NCI-H1436 (cell line): ENCODE results near the gene DGKI.

Source experiments
- DNase-seq: peaks from one replicate; lab custom pipeline; 2025; lab: John Stamatoyannopoulos, UW

DGKI gene

DNA sequence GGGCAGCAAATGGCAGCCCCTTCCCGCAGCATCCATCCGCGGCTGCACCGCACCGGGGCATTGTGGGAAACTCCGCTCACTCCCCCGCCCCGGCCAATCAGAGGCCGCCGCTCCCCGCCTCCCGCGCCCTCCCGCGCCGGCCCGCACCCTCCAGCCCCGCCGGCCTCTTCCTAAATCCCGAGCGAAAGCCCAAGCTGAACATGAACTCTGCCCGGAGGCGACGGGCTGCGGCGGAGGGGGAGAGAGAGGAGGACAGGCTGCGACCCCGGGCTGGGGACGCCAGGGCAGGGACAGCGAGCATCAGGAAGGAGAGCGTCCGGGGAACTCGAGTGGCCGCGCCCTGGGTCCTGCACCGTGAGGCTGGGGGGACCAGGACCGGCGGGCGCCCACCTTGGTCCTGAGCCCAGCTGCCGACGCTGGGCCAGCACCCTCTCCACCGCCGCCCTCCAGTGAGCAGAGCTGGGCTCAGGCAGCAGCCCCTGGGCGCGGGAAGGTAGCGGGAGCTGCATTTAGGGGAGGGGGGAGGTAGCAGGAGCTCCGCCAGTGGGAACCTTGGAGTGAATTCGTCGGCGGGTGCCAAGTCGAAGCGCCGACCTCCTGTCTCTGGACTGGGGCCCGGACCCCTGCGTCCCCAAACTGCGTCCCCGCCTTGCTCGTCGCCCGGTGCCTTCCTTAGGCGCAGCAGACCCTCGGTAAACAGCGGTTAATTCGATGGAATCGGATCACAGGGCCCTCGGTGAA is at the start of gene DGKI:
DGKI (minus strand) TSS at position 148 of the 741 bp plus-strand sequence.
- peak; percentile 56 for DNase-seq

GRCh38 chr7:137895301-137896221 is 48.8 kb upstream of the DGKI start:
- DNase-seq, result no peak

DNA sequence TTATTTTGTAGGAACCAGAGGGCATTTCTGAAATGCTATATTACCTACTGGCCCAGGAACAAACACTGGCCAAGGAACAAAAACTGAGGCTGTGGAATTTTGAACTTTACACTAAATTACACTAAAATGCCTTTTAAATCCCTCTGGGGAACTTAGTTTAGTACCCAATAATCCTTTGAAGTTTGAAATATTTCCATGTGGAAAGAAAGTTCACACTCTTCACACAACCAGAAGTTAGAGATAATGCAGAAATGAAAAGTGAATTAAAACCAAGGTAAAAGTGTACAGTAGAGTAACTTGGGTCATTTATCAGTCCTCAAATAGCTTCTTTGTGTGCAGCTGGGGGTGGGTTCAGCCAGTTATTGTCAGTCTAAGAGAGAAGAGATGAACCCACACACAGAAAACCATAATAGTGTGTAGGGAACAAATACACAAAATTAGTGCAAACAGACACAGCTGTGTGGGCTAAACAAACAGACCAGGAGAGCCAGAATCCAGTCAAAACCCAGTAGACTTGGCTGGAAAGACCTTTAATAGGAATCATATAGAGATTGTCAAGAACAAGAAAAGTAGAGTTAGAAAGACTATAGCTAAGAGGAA is 46.5 kb upstream of the DGKI start:
- no peak for DNase-seq

DNA sequence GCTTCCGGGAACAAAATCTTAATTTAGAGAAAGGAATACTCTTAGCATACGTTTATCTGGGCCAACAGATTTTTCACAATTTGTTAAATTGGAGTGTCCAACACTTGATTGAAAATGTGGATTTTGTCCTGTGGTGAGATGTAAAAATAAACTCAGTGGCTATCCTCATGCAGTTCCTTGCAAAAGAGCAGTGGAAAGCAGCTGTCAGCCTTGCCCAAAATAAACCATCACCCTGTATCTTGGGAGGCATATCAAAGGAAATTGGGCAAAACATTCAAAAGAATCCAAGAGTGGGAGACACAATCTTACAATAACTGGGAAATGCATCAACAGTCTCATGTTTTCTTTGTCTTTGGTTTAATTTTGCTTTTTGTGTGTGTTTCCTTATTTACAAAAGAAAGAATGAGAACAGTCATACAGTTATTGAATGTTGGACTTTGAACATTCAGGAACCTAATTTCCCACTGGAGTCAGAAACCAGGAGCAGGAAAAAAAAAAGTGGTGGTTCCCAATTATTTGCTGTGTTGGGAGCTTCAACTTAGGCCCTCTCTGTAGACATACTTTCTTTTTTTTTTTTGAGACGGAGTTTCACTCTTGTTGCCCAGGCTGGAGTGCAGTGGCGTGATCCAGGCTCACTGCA is 44.4 kb upstream of the DGKI start:
- DNase-seq, result no peak

DNA sequence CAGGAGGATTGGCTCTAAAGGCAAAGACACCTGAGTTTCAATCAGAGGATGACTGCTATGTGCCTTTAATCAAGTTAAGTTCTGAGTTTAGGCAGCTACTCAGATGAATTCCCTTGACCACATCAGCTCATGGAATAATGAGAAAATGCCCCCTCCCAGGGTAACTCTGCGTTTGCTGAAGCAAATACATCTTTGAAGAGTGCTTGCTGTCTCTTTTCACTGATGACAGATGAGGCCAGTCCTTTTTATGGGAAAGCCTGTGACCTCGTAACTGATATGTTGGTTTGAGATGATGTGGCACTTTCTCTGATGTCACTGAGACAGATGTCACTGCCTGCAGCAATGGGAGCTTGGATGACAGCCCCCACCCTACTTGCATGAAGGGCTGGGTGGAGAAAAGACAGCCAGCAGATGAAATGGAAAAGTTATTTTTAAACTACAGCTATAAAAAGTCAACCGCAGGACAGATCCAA is 43.7 kb upstream of the DGKI start:
- no peak for DNase-seq

DNA sequence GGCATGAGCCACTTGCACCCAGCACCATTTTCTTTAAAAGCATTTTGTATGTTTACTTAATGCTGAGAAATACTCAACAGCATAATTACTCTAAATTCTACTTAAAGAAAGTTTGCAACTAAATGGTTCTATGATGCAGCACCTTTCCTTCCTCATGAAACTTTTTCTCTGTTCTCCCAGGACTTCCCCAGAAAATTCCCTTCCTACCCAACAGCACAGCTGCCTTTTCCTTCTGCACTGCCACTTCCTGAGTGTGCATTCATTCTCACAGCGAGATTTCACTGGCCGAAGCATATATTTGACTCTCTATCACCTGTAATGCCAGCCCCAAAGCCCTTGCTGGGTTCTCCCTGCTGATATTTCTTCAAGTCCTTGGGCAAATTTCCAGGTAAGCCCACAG is 41.5 kb upstream of the DGKI start:
- DNase-seq, result no peak

- DNase-seq, result no peak
These were observed 40.0 kb upstream of the DGKI start for GRCh38 chr7:137886746-137887145.

DNA sequence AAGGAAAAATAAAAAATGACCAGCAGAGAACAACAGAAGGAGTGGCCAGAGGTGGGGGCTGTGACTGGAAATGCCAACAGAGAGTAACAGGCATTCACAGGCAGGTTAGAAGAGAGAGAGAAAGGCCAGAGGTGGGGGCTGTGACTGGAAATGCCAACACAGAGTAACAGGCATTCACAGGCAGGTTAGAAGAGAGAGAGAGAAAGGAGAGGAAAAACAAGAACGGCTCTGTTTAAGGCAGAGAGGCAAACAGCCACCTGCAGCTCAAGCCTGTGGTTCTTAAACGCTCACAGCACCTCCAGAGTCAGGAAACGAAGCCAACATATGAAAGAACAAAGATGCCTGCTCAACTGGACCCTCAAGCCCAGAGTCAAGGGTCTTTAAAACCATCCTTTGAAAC is 39.5 kb upstream of the DGKI start:
- DNase-seq, result no peak

GRCh38 chr7:137885678-137886077 is 38.9 kb upstream of the DGKI start:
- no peak for DNase-seq

DNA sequence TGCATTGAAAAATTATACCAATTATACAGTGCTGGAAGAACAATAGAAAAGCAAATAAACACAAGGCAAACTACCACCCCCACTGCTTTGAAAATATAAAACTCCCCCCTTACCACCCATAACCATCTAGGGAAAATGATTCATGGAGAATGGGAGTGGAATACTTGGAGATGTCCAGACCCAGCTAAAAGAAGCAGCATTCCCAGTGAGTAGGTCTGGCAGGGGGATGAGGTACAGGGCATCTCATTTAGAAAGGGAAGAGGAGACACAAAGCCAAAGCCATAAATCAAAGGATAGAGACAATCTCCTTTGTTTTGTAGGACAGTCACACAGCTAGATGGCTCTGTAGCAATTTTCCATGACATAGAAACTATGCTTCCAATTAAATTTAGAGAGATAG is 36.0 kb upstream of the DGKI start:
- no peak for DNase-seq

DNA sequence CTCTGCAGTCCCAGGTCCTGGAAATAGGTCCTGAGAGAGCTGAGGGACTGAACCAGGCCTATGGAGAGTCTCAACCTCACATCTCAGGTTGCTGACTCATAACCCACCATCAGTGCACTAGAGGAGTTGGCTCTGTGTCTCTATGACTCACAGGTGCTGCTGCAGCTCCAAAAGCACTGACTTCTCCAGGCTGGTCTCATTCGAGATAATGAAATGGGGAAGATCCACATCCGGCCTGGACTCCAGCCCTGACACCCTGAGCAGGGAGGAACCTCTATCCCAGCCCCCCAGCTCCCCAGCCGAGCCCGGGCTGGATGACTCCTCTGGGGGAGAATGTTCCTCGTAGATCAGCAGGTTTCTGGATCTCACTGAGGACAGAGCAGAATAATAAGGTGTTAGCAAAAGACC is 35.5 kb upstream of the DGKI start:
- no peak for DNase-seq

DNA sequence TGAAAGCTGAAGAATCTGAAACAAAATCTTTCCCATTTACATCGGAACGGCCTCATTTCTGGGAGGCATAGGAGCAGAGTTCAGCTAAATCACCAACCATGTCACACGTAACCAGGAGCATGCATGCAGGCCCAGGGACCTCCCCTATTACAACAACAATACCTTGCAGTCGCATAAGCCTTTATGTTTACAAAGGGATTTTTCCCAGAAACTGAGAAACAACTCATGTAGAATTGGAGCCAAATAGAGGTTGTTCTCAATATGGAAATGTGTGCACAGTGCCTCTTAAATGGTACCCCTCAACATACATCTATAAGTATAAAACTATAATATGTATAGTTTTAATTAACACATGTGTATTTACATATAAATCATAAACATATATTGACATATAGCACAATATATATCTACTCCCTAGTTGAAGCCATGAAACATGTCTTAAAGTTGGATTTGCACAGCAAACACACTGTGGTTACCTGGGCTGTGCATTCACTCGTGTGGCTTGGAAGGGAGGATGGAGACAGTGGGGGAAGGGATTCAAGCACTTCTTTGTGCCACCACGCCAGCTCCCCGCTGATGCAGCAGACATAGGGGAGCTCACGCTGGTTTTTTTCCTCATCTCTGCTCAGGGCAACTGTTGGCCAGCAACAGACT is 35.0 kb upstream of the DGKI start:
- no peak for DNase-seq

- DNase-seq, result no peak
These were observed 33.7 kb upstream of the DGKI start for GRCh38 chr7:137880432-137880831.

DNA sequence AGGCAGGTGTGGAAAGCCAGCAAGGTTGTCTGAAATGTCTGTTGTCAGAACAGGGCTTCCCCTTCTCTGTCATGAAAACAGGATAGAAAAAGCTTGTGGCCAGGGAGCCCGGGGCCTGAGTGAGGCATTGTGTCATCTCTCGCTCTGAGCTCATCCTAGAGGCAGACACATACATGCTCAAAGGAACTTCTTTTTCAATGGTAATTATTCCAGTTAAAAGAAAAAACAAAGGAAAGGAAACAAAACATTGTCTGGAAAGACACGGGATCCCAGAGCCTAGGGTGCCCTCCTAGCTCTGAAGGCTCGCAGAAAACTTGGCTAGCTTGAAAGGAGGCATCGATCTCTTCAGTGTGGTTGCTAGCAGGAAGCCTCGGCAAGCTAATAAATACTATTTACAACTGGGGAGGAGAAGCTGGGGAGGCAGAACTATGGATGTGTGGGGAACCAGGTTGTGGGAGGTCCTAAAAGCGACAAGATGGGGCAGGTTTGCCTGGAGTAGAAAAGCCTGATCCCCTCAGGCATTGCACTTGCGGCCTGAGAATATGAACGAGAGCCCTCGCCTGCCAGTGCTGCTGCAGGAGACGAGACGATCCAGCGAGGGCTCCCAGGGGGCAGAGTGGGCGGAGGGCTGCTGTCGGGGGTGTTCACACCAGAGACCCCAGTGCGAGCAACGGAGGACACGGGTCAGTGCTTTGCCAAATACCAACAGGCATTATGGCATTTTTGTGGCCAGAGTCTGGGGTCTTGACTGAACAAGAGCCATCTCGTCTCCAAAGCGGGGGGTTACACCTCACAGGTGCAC is 32.8 kb upstream of the DGKI start:
- DNase-seq, result no peak

- DNase-seq, result no peak
These were observed 31.7 kb upstream of the DGKI start for GRCh38 chr7:137878333-137878961.

- DNase-seq, result no peak
These were observed 30.4 kb upstream of the DGKI start for GRCh38 chr7:137877027-137877675.

GRCh38 chr7:137875746-137876145 is 29.0 kb upstream of the DGKI start:
- no peak for DNase-seq

DNA sequence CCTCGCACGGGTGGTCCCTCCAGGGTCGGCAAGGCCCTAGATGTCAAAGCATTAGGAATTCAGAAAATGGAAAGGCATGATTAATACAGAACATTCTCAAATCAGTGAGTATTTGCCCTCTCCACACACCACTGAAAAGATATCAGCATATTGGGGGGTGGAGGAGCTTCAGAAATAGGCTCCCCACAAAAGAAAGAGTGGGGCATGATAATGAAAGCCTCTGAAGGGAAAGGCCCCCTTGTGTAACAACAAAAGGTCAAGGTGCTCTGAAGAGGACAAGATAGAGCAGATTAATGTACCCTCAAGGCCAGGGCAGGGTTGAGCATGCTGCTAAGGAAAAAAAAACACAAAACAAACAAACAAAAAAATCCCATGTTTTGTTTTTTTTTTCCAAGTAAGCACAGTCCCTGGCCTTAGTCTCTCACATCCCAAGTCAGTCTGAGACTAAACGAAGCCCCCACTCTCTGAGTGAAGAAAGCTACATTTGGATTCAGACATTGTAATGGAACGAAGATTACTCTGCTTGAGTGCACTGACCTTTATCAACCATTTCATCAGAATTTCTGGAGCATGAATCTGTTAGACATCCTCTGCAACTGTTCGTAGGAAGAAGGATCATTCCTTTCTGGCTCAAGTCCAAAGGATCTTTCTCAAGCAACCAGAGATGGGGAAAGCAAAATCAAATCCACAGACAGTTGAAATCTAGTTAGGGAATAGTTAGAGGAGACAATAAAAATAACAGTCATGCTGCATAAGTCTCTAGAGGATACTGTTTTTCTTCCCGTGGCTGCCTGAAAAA is 27.4 kb upstream of the DGKI start:
- DNase-seq, result no peak

DNA sequence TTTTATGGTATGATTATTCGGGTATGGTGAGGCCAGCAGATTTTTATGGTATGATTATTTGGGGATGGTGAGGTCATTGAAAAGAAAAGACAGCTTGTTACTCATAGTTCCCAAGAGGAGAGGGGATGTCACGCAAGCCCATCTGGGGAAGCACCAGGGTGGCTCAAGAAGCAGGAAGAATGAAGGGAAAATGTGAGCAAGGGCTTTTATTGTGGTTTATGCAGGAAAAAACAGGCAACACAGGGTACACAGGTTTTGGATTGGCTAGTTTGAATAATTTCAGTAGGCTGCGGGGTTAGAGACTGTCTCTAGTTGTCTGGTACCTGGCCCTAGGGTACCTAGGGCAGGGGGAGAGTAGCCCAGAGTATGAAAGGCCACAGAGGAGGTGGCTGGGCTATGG is 26.8 kb upstream of the DGKI start:
- DNase-seq, result no peak
